AG10803 (cell line): ENCODE measurements around the gene MDM1.
A peak's percentile ranks its signal among the peaks of the same experiment; 100 is the strongest.

Experiments
- DNase-seq: peaks from one replicate; pipeline ENCODE4 v3.0.0; 2010; ENCODE audit warnings: low read depth
- H3K4me3 ChIP-seq: 2 replicates; pipeline ENCODE4 v1.5.1; 2011; ENCODE audit warnings: mild to moderate bottlenecking, low read length, control low read depth
- CTCF ChIP-seq: conservative IDR thresholded peaks from 2 replicates; pipeline ENCODE4 v1.5.1; 2011; ENCODE audit warnings: mild to moderate bottlenecking, low read length, control low read depth, inconsistent platforms

The MDM1 gene

GRCh38 chr12:68331869-68332727 lies at the start of gene MDM1:
TSS of gene MDM1 (minus strand) at chr12:68332362. CDS start at chr12:68332245, 117 bp downstream.
- DNase-seq, result peak; percentile 97
- peak within 1 kb of the TSS; percentile 72 for H3K4me3 ChIP-seq
- TF ChIP-seq CTCF, result no peak

GRCh38 chr12:68381476-68382219 lies 49.5 kb upstream of the MDM1 start:
- no peak for DNase-seq
- H3K4me3 ChIP-seq, result no peak overlapping the region
- no peak for TF ChIP-seq CTCF

- TF ChIP-seq CTCF, result no peak
- no peak overlapping the region for H3K4me3 ChIP-seq
- peak; percentile 39 for DNase-seq
Observed at GRCh38 chr12:68378872-68379606, 46.9 kb upstream of the MDM1 start.

- H3K4me3 ChIP-seq, result no peak overlapping the region
- no peak for TF ChIP-seq CTCF
- DNase-seq, result no peak
Observed at GRCh38 chr12:68377881-68378280, 45.7 kb upstream of the MDM1 start.

GRCh38 chr12:68376901-68377300 lies 44.7 kb upstream of the MDM1 start:
- no peak for TF ChIP-seq CTCF
- no peak overlapping the region for H3K4me3 ChIP-seq
- no peak for DNase-seq

- TF ChIP-seq CTCF, result no peak
- no peak overlapping the region for H3K4me3 ChIP-seq
- DNase-seq, result peak; percentile 34
Observed at GRCh38 chr12:68375756-68376695, 43.9 kb upstream of the MDM1 start.
